ENCODE results near the gene VTA1. TPM values are rescaled to one million over a fixed set of nuclear protein-coding genes. Genes with fewer than 3 reads are reported as not detected.

VTA1 gene
- total and polyA plus RNA-seq, 2 of the 4 experiments (the other 2 are of a cell fraction), result 60.9 to 120 TPM

DNA sequence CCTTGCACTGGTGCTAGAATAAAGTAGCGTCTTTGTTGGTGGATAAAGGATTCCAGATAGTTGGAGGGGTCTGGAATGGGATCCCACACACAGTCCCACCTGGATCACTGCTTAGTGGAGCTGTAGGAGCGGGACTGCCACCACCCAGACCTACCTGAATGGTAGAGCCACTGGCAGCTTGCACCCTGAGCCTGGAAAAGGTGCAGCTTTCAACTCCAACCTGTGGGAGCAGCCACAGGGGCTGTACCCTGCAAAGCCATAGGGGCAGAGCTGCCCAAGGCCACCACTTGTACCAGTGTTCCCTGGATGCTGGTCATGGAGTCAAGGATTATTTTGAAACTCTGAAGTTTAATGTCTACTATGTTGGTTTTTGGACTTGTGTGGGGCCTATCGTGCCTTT is 26.9 kb downstream of the VTA1 start:
- no peak overlapping the region for H2BK120ac ChIP-seq (ENCODE audit: low read depth, low read length)
- WGBS, 2 experiments (ENCODE audit: extremely low coverage in 2 of 2, insufficient read length in 1 of 2), result no CpG with 5 or more reads among the region's 3 CpGs
- POLR2A ChIA-PET (ENCODE audit: unreplicated experiment), result no interaction called here

More for the DNA sequence above, 26.9 kb downstream of the VTA1 start:
- no peaks in the 10 kb centered on the region for H3K4me1 ChIP-seq (ENCODE audit: control insufficient read depth, insufficient read depth, low read length)
- DNase-seq (no peak), ATAC-seq (ENCODE audit: low read depth) (no peak)
- TF ChIP-seq BHLHE40 (IDR thresholded peaks at IDR 0.05; ENCODE audit: low read depth, low read length) (no peak), MXI1 (IDR thresholded peaks at IDR 0.05; ENCODE audit: borderline replicate concordance, low read depth, low read length) (no peak), CHD1 (IDR thresholded peaks at IDR 0.05; ENCODE audit: low read depth, low read length) (no peak), MAFK (IDR thresholded peaks at IDR 0.05; ENCODE audit: low read depth, low read length) (no peak), RCOR1 (IDR thresholded peaks at IDR 0.05; ENCODE audit: insufficient replicate concordance, low read length) (no peak), POLR2A (IDR thresholded peaks at IDR 0.05; ENCODE audit: low read depth, low read length) (no peak), NFE2L2 (IDR thresholded peaks at IDR 0.05; ENCODE audit: low read depth, low read length) (no peak), FOS (IDR thresholded peaks at IDR 0.05; ENCODE audit: low read depth, low read length) (no peak), CEBPB (IDR thresholded peaks at IDR 0.05; ENCODE audit: low read depth, low read length) (no peak), RFX5 (IDR thresholded peaks at IDR 0.05; ENCODE audit: low read depth, low read length) (no peak)
- TF ChIP-seq, protein P1, sequence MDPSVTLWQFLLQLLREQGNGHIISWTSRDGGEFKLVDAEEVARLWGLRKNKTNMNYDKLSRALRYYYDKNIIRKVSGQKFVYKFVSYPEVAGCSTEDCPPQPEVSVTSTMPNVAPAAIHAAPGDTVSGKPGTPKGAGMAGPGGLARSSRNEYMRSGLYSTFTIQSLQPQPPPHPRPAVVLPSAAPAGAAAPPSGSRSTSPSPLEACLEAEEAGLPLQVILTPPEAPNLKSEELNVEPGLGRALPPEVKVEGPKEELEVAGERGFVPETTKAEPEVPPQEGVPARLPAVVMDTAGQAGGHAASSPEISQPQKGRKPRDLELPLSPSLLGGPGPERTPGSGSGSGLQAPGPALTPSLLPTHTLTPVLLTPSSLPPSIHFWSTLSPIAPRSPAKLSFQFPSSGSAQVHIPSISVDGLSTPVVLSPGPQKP (IDR thresholded peaks at IDR 0.05; ENCODE audit: borderline replicate concordance, low read depth, low read length), result no peak
- TF ChIP-seq, protein P2, sequence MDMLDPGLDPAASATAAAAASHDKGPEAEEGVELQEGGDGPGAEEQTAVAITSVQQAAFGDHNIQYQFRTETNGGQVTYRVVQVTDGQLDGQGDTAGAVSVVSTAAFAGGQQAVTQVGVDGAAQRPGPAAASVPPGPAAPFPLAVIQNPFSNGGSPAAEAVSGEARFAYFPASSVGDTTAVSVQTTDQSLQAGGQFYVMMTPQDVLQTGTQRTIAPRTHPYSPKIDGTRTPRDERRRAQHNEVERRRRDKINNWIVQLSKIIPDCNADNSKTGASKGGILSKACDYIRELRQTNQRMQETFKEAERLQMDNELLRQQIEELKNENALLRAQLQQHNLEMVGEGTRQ (IDR thresholded peaks at IDR 0.05; ENCODE audit: low read depth, low read length), result no peak
- TF ChIP-seq, protein P3, sequence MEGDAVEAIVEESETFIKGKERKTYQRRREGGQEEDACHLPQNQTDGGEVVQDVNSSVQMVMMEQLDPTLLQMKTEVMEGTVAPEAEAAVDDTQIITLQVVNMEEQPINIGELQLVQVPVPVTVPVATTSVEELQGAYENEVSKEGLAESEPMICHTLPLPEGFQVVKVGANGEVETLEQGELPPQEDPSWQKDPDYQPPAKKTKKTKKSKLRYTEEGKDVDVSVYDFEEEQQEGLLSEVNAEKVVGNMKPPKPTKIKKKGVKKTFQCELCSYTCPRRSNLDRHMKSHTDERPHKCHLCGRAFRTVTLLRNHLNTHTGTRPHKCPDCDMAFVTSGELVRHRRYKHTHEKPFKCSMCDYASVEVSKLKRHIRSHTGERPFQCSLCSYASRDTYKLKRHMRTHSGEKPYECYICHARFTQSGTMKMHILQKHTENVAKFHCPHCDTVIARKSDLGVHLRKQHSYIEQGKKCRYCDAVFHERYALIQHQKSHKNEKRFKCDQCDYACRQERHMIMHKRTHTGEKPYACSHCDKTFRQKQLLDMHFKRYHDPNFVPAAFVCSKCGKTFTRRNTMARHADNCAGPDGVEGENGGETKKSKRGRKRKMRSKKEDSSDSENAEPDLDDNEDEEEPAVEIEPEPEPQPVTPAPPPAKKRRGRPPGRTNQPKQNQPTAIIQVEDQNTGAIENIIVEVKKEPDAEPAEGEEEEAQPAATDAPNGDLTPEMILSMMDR (conservative IDR thresholded peaks at IDR 0.05; ENCODE audit: low read depth, low read length), result no peak
- in situ Hi-C loops (cut with MboI; ENCODE audit: low sequenced_read_pairs), result no loop called here
- H3K4me3 ChIP-seq (ENCODE audit: insufficient read depth, low read depth, low read length), result no peak overlapping the region
- H4K20me1 ChIP-seq (ENCODE audit: insufficient read depth, low read length), result no peaks in the 10 kb centered on the region
- peaks cover 25% of the 10 kb centered on the region for H3K36me3 ChIP-seq (ENCODE audit: control insufficient read depth, insufficient read depth, low read length)
- H2AK9ac ChIP-seq (replicated peaks; ENCODE audit: low read depth, low read length, poor library complexity), result no peak overlapping the region
- H2AFZ ChIP-seq (replicated peaks; ENCODE audit: low read length, poor library complexity), result no peak overlapping the region
- no peak overlapping the region for H3K4ac ChIP-seq (ENCODE audit: low read depth, low read length)
- H4K8ac ChIP-seq (ENCODE audit: low read depth in 2 of 2, low read length in 2 of 2), result no peak overlapping the region
- H3K9me1 ChIP-seq (ENCODE audit: insufficient read depth, low read length), result peaks cover 3% of the 10 kb centered on the region; the same call in 1 of the 2 replicates
- intact Hi-C loops (cut with micrococcal nuclease), result no loop called here
- no peak overlapping the region for H3K27ac ChIP-seq (ENCODE audit: insufficient read depth, low read length)
- no peak overlapping the region for H3K56ac ChIP-seq (ENCODE audit: extremely low read depth, insufficient read depth, low read length)
- no peak overlapping the region for H3K4me2 ChIP-seq (ENCODE audit: low read depth, low read length)
- H3K18ac ChIP-seq (ENCODE audit: low read depth, low read length), result no peak overlapping the region
- no peak overlapping the region for H2BK5ac ChIP-seq (ENCODE audit: low read depth, low read length, poor library complexity, severe bottlenecking)
- H2AK5ac ChIP-seq (ENCODE audit: low read depth, low read length), result no peak overlapping the region
- no TSS peak for BruUV-seq (replicated peaks)
- no peak overlapping the region for H4K91ac ChIP-seq (ENCODE audit: insufficient read depth, low read depth, low read length)
- H2BK15ac ChIP-seq (ENCODE audit: low read depth, low read length), result no peak overlapping the region
- H3K14ac ChIP-seq (replicated peaks; ENCODE audit: low read depth, low read length), result no peak overlapping the region
- no peak overlapping the region for H2BK20ac ChIP-seq (ENCODE audit: low read depth, low read length)
- dilution Hi-C loops (cut with HindIII; ENCODE audit: low sequenced_read_pairs, unreplicated experiment), result no loop called here
- no peak overlapping the region for H4K5ac ChIP-seq (ENCODE audit: low read depth, low read length)
- H3K9me3 ChIP-seq (ENCODE audit: control insufficient read depth, insufficient read depth, low read length), result peaks cover 2% of the 10 kb centered on the region; the same call in 1 of the 2 replicates
- no peak overlapping the region for H3K23ac ChIP-seq (ENCODE audit: low read depth, low read length)
- H3K9ac ChIP-seq (ENCODE audit: low read depth, low read length), result no peak overlapping the region
- H3K27me3 ChIP-seq (ENCODE audit: control insufficient read depth, insufficient read depth, low read length), result no peaks in the 10 kb centered on the region
- peaks cover 6 to 7% of the 10 kb centered on the region in 2 experiments; a peak in 3 of 4 replicates for H3K79me1 ChIP-seq (ENCODE audit: low read depth in 1 of 2, low read length in 2 of 2)
- CTCF ChIA-PET, result interaction anchor here (1.3 kb wide), 1 partner anchor 10 kb away, joined by 6 read pairs; no protein-coding TSS in a partner anchor

All from IMR-90 (cell line).